ENCODE results near the gene SPDL1. TPM values are rescaled to one million over a fixed set of nuclear protein-coding genes. Genes with fewer than 3 reads are reported as not detected.

Gene SPDL1
- total and polyA plus RNA-seq, 2 of the 4 experiments (the other 2 are of a cell fraction) = 18.8 to 29.4 TPM

- no TSS peak for BruUV-seq (replicated peaks)
- peak; percentile 87 for DNase-seq
- no peaks in the 10 kb centered on the region for H3K79me1 ChIP-seq (ENCODE audit: low read depth in 1 of 2, low read length in 2 of 2)
- H2AK9ac ChIP-seq (replicated peaks; ENCODE audit: low read depth, low read length, poor library complexity) = no peak overlapping the region
- no peak overlapping the region for H3K9ac ChIP-seq (ENCODE audit: low read depth, low read length)
- H3K27me3 ChIP-seq (ENCODE audit: control insufficient read depth, insufficient read depth, low read length) = peaks cover 6% of the 10 kb centered on the region
- H3K23ac ChIP-seq (ENCODE audit: low read depth, low read length) = no peak overlapping the region
- H2AFZ ChIP-seq (replicated peaks; ENCODE audit: low read length, poor library complexity) = no peak overlapping the region
- ATAC-seq (ENCODE audit: low read depth) = peak; percentile 75
- H3K18ac ChIP-seq (ENCODE audit: low read depth, low read length) = no peak overlapping the region; the same call in 1 of the 2 replicates
- no peak overlapping the region for H2BK15ac ChIP-seq (ENCODE audit: low read depth, low read length)
- no peak overlapping the region for H4K8ac ChIP-seq (ENCODE audit: low read depth in 2 of 2, low read length in 2 of 2)
- H3K4me3 ChIP-seq (ENCODE audit: insufficient read depth, low read depth, low read length) = no peak overlapping the region
- WGBS, 2 experiments (ENCODE audit: extremely low coverage in 2 of 2, insufficient read length in 1 of 2) = no CpG with 5 or more reads among the region's 3 CpGs
- no peak overlapping the region for H3K56ac ChIP-seq (ENCODE audit: extremely low read depth, insufficient read depth, low read length)
- no peak overlapping the region for H3K14ac ChIP-seq (replicated peaks; ENCODE audit: low read depth, low read length)
- H4K20me1 ChIP-seq (ENCODE audit: insufficient read depth, low read length) = no peaks in the 10 kb centered on the region
- no peak overlapping the region for H2BK120ac ChIP-seq (ENCODE audit: low read depth, low read length)
- 0 out of 2 replicates have a peak, but pooled peaks have one; percentile 8 for TF ChIP-seq BHLHE40 (IDR thresholded peaks at IDR 0.05; ENCODE audit: low read depth, low read length)
- no peak for TF ChIP-seq USF2 (IDR thresholded peaks at IDR 0.05; ENCODE audit: low read depth, low read length)
- TF ChIP-seq CTCF (conservative IDR thresholded peaks at IDR 0.05; ENCODE audit: low read depth, low read length) = no peak
- no peak for TF ChIP-seq MAZ (IDR thresholded peaks at IDR 0.05; ENCODE audit: borderline replicate concordance, low read depth, low read length)
- peak; percentile 8; the same call in 1 of the 2 replicates for TF ChIP-seq MAFK (IDR thresholded peaks at IDR 0.05; ENCODE audit: low read depth, low read length)
- no peak for TF ChIP-seq SMC3 (IDR thresholded peaks at IDR 0.05; ENCODE audit: low read depth, low read length)
- no peak for TF ChIP-seq NFE2L2 (IDR thresholded peaks at IDR 0.05; ENCODE audit: low read depth, low read length)
- TF ChIP-seq CEBPB (IDR thresholded peaks at IDR 0.05; ENCODE audit: low read depth, low read length) = peak; percentile 77
- H4K91ac ChIP-seq (ENCODE audit: insufficient read depth, low read depth, low read length) = no peak overlapping the region
- intact Hi-C loops (cut with micrococcal nuclease) = loop anchor here (5.0 to 10.0 kb wide), 2 partner anchors 224 to 261 kb away; no protein-coding TSS in a partner anchor
- H3K4ac ChIP-seq (ENCODE audit: low read depth, low read length) = 0 out of 2 replicates have a peak overlapping the region, but pooled peaks have one; percentile 7
- H2BK5ac ChIP-seq (ENCODE audit: low read depth, low read length, poor library complexity, severe bottlenecking) = no peak overlapping the region
- no peak overlapping the region for H3K27ac ChIP-seq (ENCODE audit: insufficient read depth, low read length)
- dilution Hi-C loops (cut with HindIII; ENCODE audit: low sequenced_read_pairs, unreplicated experiment) = no loop called here
- H2BK20ac ChIP-seq (ENCODE audit: low read depth, low read length) = no peak overlapping the region
- ChIA-PET CTCF (no interaction called here), POLR2A (ENCODE audit: unreplicated experiment) (no interaction called here)
- peak overlapping the region; percentile 25; the same call in 1 of the 2 replicates for H3K4me2 ChIP-seq (ENCODE audit: low read depth, low read length)
- in situ Hi-C loops (cut with MboI; ENCODE audit: low sequenced_read_pairs) = no loop called here
- H4K5ac ChIP-seq (ENCODE audit: low read depth, low read length) = no peak overlapping the region
- H3K4me1 ChIP-seq (ENCODE audit: control insufficient read depth, insufficient read depth, low read length) = peaks cover 2% of the 10 kb centered on the region; the same call in 1 of the 2 replicates
- H3K9me1 ChIP-seq (ENCODE audit: insufficient read depth, low read length) = no peaks in the 10 kb centered on the region
- no peak overlapping the region for H2AK5ac ChIP-seq (ENCODE audit: low read depth, low read length)
- H3K36me3 ChIP-seq (ENCODE audit: control insufficient read depth, insufficient read depth, low read length) = no peaks in the 10 kb centered on the region
- no peaks in the 10 kb centered on the region for H3K9me3 ChIP-seq (ENCODE audit: control insufficient read depth, insufficient read depth, low read length)
Measured at GRCh38 chr5:169576181-169576598, 7.4 kb upstream of the SPDL1 start.

Measured in IMR-90 (cell line).